Testis (tissue), 2 donors: Measurements from ENCODE around the gene OR4C13.
"Not testable (repeated sequence)": the region's sequence is repeated elsewhere in the genome, so short reads cannot be mapped to it uniquely, and the experiment has no call there.

Source experiments
- CTCF ChIP-seq, 3 experiments: fragments of 450-650 bp in 2 of 3; fragments of 200-600 bp in 1 of 3; sonication (generic) in 1 of 3; IDR thresholded peaks; one replicate each; pipeline ENCODE4 v1.5.1; 2016 to 2019; ENCODE audit warnings: antibody characterized with exemption in 3 of 3, mild to moderate bottlenecking in 2 of 3, moderate library complexity in 1 of 3
- POLR2A ChIP-seq: fragments of 450-650 bp; IDR thresholded peaks from one replicate; pipeline ENCODE4 v1.6.1; 2017; ENCODE audit warnings: antibody characterized with exemption, mild to moderate bottlenecking, moderate library complexity

DNA sequence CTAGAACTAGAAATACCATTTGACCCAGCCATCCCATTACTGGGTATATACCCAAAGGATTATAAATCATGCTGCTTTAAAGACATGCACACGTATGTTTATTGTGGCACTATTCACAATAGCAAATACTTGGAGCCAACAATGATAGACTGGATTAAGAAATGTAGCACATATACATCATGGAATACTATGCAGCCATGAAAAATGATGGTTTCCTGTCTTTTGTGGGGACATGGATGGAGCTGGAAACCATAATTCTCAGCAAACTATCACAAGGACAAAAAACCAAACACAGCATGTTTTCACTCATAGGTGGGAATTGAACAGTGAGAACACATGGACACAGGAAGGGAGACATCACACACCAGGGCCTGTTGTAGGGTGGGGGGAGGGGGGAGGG, 3.5 kb upstream of the OR4C13 start:
- not testable (repeated sequence) for TF ChIP-seq POLR2A; CTCF (IDR thresholded peaks at IDR 0.05)
